ENCODE results near the gene CTCF.

The CTCF gene

GRCh38 chr16:67563708-67564468 is 1.6 kb downstream of the CTCF start:
- Histone ChIP-seq H3K36me3 (ENCODE audit: insufficient read depth, low read length) (no peaks in the 10 kb centered on the region), H3K27ac (ENCODE audit: low read depth, low read length) (peak overlapping the region; percentile 98), H3K27me3 (ENCODE audit: insufficient read depth, low read length) (no peaks in the 10 kb centered on the region), H2AFZ (ENCODE audit: low read length, unreplicated experiment) (peak overlapping the region; percentile 70), H3K4me1 (ENCODE audit: control insufficient read depth, insufficient read depth, low read length, unreplicated experiment) (peaks cover 13% of the 10 kb centered on the region), H3K79me2 (ENCODE audit: control insufficient read depth, insufficient read depth, low read length, unreplicated experiment) (peaks cover 58% of the 10 kb centered on the region), H3K4me3 (ENCODE audit: low read depth, low read length) (peak overlapping the region; percentile 89)

DNA sequence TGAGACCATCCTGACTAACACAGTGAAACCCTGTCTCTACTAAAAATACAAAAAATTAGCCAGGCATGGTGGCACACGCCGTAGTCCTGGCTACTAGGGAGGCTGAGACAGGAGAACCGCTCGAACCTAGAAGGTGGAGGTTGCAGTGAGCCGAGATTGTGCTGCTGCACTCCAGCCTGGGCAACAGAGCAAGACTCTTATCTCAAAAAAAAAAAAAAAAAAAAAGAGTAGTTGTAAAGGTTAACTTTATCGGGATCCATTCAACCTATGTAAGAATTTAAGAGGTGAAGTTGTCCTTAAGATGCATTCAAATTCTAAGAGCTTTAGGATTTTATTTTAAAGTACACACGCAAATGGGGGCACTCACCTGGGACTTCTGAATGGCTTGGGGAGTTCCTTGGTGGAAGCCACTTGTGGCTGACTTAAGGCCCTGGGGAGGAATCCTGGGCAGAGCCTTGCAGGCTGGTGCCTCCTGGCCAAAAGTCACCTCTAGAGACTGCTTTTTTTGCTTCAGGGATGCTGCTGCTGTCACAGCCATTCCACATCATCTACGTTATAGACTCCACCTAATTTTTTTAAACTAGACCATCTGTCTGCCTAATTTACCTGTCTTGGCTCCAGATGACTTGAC is 3.3 kb downstream of the CTCF start:
- H3K79me2 ChIP-seq (ENCODE audit: control insufficient read depth, insufficient read depth, low read length, unreplicated experiment) = peaks cover 70% of the 10 kb centered on the region
- H2AFZ ChIP-seq (ENCODE audit: low read length, unreplicated experiment) = no peak overlapping the region
- H3K27me3 ChIP-seq (ENCODE audit: insufficient read depth, low read length) = no peaks in the 10 kb centered on the region
- no peak overlapping the region for H3K27ac ChIP-seq (ENCODE audit: low read depth, low read length)
- no peaks in the 10 kb centered on the region for H3K36me3 ChIP-seq (ENCODE audit: insufficient read depth, low read length)
- H3K4me3 ChIP-seq (ENCODE audit: low read depth, low read length) = no peak overlapping the region
- H3K4me1 ChIP-seq (ENCODE audit: control insufficient read depth, insufficient read depth, low read length, unreplicated experiment) = peaks cover 13% of the 10 kb centered on the region

DNA sequence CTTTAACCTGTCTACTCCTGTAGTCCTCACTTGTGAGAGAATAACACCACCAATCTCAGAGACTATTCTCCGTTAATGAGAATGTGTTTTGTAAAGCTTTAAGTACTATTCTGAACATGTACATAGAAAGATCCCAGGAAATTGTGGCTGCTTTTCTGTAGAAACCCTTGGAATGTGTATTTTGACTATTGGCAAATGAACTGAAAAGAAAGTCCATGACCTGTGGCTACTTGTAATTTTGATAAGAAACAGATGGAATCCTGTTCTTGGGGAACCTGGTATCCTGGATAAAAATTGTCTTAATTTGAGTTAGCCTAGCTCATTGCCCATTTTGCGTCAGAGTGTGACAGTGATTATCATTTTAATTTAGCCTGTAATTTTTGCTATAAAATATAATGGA is 9.1 kb downstream of the CTCF start:
- peak overlapping the region; percentile 66 for H3K27ac ChIP-seq (ENCODE audit: low read depth, low read length)
- peaks cover 7% of the 10 kb centered on the region for H3K36me3 ChIP-seq (ENCODE audit: insufficient read depth, low read length)
- peak overlapping the region; percentile 3; the same call in 1 of the 2 replicates for H3K4me3 ChIP-seq (ENCODE audit: low read depth, low read length)
- peaks cover 58% of the 10 kb centered on the region for H3K79me2 ChIP-seq (ENCODE audit: control insufficient read depth, insufficient read depth, low read length, unreplicated experiment)
- peaks cover 16% of the 10 kb centered on the region for H3K4me1 ChIP-seq (ENCODE audit: control insufficient read depth, insufficient read depth, low read length, unreplicated experiment)
- no peaks in the 10 kb centered on the region for H3K27me3 ChIP-seq (ENCODE audit: insufficient read depth, low read length)
- no peak overlapping the region for H2AFZ ChIP-seq (ENCODE audit: low read length, unreplicated experiment)

DNA sequence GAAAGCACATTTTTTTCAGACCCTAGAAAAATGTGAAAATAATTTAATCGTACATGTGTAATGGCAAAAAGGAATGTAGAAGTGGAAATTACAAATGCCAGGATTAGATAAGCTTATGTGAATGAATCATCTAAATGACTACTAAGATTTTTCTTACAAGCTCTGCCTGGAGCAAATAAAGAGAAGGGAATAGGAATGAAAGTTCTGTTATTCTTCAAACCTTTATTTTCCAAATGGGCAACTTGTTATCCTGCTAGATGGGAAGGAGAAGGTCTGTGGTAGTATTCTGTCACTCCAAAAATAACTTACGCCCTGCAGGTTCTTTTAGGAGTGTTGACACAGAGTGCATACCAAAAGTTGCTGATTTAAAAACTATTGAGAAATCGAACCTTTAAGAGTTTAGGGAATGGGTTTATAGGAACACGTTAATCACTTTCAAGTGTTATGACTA is 9.7 kb downstream of the CTCF start:
- Histone ChIP-seq H2AFZ (ENCODE audit: low read length, unreplicated experiment) (no peak overlapping the region), H3K79me2 (ENCODE audit: control insufficient read depth, insufficient read depth, low read length, unreplicated experiment) (peaks cover 52% of the 10 kb centered on the region), H3K4me3 (ENCODE audit: low read depth, low read length) (peak overlapping the region; percentile 3; the same call in 1 of the 2 replicates), H3K27me3 (ENCODE audit: insufficient read depth, low read length) (no peaks in the 10 kb centered on the region), H3K36me3 (ENCODE audit: insufficient read depth, low read length) (peaks cover 7% of the 10 kb centered on the region), H3K27ac (ENCODE audit: low read depth, low read length) (peak overlapping the region; percentile 66), H3K4me1 (ENCODE audit: control insufficient read depth, insufficient read depth, low read length, unreplicated experiment) (peaks cover 16% of the 10 kb centered on the region)

GRCh38 chr16:67579686-67580085 is 17.4 kb downstream of the CTCF start:
- no peaks in the 10 kb centered on the region for H3K27me3 ChIP-seq (ENCODE audit: insufficient read depth, low read length)
- H3K36me3 ChIP-seq (ENCODE audit: insufficient read depth, low read length) = peaks cover 3% of the 10 kb centered on the region; the same call in 1 of the 2 replicates
- no peak overlapping the region for H2AFZ ChIP-seq (ENCODE audit: low read length, unreplicated experiment)
- peaks cover 9% of the 10 kb centered on the region for H3K79me2 ChIP-seq (ENCODE audit: control insufficient read depth, insufficient read depth, low read length, unreplicated experiment)
- no peak overlapping the region for H3K27ac ChIP-seq (ENCODE audit: low read depth, low read length)
- H3K4me3 ChIP-seq (ENCODE audit: low read depth, low read length) = no peak overlapping the region
- no peaks in the 10 kb centered on the region for H3K4me1 ChIP-seq (ENCODE audit: control insufficient read depth, insufficient read depth, low read length, unreplicated experiment)

GRCh38 chr16:67580202-67580601 is 17.9 kb downstream of the CTCF start:
- H3K4me1 ChIP-seq (ENCODE audit: control insufficient read depth, insufficient read depth, low read length, unreplicated experiment) = no peaks in the 10 kb centered on the region

DNA sequence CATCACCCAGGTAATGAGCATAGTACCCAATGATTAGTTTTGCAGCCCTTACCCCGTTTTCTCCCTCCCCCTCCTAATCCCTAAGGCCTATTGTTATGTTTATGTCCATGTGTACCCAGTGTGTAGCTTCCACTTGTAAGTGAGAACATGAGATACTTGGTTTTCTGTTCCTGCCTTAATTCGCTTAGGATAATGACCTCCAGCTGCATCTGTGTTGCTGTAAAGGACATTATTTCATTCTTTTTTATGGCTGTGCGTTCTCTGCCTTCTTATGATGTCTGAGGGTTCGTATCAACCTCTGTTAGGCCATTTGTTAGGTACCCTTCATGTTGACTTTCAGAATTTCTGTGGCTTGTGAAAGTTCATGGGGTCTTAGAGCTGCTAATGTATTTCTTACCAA is 31.0 kb downstream of the CTCF start:
- no peaks in the 10 kb centered on the region for H3K27me3 ChIP-seq (ENCODE audit: insufficient read depth, low read length)
- no peaks in the 10 kb centered on the region for H3K36me3 ChIP-seq (ENCODE audit: insufficient read depth, low read length)
- H3K4me3 ChIP-seq (ENCODE audit: low read depth, low read length) = no peak overlapping the region
- no peak overlapping the region for H3K27ac ChIP-seq (ENCODE audit: low read depth, low read length)
- peaks cover 26% of the 10 kb centered on the region for H3K79me2 ChIP-seq (ENCODE audit: control insufficient read depth, insufficient read depth, low read length, unreplicated experiment)
- H3K4me1 ChIP-seq (ENCODE audit: control insufficient read depth, insufficient read depth, low read length, unreplicated experiment) = peaks cover 15% of the 10 kb centered on the region
- no peak overlapping the region for H2AFZ ChIP-seq (ENCODE audit: low read length, unreplicated experiment)

More at GRCh38 chr16:67580202-67580601, 17.9 kb downstream of the CTCF start:
- H2AFZ ChIP-seq (ENCODE audit: low read length, unreplicated experiment) = no peak overlapping the region
- H3K27me3 ChIP-seq (ENCODE audit: insufficient read depth, low read length) = no peaks in the 10 kb centered on the region
- H3K27ac ChIP-seq (ENCODE audit: low read depth, low read length) = no peak overlapping the region
- peaks cover 6% of the 10 kb centered on the region for H3K79me2 ChIP-seq (ENCODE audit: control insufficient read depth, insufficient read depth, low read length, unreplicated experiment)
- H3K4me3 ChIP-seq (ENCODE audit: low read depth, low read length) = no peak overlapping the region
- no peaks in the 10 kb centered on the region for H3K36me3 ChIP-seq (ENCODE audit: insufficient read depth, low read length)

- Histone ChIP-seq H3K27me3 (ENCODE audit: insufficient read depth, low read length) (no peaks in the 10 kb centered on the region), H3K27ac (ENCODE audit: low read depth, low read length) (no peak overlapping the region), H3K36me3 (ENCODE audit: insufficient read depth, low read length) (no peaks in the 10 kb centered on the region), H2AFZ (ENCODE audit: low read length, unreplicated experiment) (no peak overlapping the region), H3K4me1 (ENCODE audit: control insufficient read depth, insufficient read depth, low read length, unreplicated experiment) (peaks cover 15% of the 10 kb centered on the region), H3K79me2 (ENCODE audit: control insufficient read depth, insufficient read depth, low read length, unreplicated experiment) (peaks cover 24% of the 10 kb centered on the region), H3K4me3 (ENCODE audit: low read depth, low read length) (no peak overlapping the region)
Measured at GRCh38 chr16:67593701-67594100, 31.4 kb downstream of the CTCF start.

DNA sequence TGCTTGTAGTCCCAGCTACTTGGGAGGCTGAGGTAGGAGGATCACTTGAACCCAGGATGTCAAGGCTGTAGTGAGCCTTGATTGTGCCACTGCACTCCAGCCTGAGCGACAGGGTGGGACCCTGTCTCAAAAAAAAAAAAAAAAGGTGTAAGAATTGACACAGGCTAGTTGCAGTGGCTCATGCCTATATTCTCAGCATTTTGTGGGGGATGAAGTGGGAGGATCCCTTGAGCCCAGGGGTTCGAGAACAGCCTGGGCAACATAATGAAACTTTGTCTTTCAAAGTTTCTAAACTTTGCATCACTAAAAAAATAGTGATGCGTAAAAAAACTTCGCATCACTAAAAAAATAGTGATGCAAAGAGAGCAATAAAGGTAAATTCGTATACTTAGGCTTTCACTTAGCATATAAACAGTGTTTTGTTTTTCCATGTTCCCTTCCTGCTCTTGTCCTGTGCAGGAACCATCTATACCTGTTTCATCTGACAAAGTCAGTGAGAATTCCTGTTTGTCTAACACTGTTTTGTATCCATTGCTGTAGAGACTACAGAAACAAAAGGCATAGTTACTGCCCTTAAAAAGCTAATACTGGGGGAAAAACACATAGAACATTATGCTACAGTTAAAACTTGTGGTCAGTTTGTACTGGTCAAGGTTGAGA is 32.1 kb downstream of the CTCF start:
- H3K4me3 ChIP-seq (ENCODE audit: low read depth, low read length) = no peak overlapping the region
- peak overlapping the region; percentile 47 for H3K27ac ChIP-seq (ENCODE audit: low read depth, low read length)
- no peaks in the 10 kb centered on the region for H3K27me3 ChIP-seq (ENCODE audit: insufficient read depth, low read length)
- H3K4me1 ChIP-seq (ENCODE audit: control insufficient read depth, insufficient read depth, low read length, unreplicated experiment) = peaks cover 15% of the 10 kb centered on the region
- peaks cover 24% of the 10 kb centered on the region for H3K79me2 ChIP-seq (ENCODE audit: control insufficient read depth, insufficient read depth, low read length, unreplicated experiment)
- no peaks in the 10 kb centered on the region for H3K36me3 ChIP-seq (ENCODE audit: insufficient read depth, low read length)
- H2AFZ ChIP-seq (ENCODE audit: low read length, unreplicated experiment) = no peak overlapping the region

DNA sequence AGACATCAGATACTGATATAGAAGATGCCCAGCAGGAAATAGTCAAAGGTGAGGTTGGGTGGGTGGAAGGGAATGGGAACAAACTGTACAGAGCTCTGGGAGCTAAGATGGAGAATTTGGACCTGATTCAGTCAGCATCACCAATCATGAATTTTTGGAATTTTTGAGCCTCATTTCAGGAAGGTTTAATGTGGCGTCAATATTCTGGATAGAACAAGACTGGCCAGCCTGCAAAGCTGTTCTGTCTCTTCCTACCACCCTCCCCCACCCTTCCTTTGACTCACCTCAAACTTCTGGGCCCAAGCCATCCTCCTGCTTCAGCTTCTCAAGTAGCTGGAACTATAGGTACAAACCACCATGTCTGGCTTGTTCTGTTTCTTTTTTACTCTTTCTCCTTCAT is 32.6 kb downstream of the CTCF start:
- Histone ChIP-seq H3K4me3 (ENCODE audit: low read depth, low read length) (no peak overlapping the region), H3K79me2 (ENCODE audit: control insufficient read depth, insufficient read depth, low read length, unreplicated experiment) (peaks cover 28% of the 10 kb centered on the region), H3K27ac (ENCODE audit: low read depth, low read length) (peak overlapping the region; percentile 47), H3K4me1 (ENCODE audit: control insufficient read depth, insufficient read depth, low read length, unreplicated experiment) (peaks cover 15% of the 10 kb centered on the region), H2AFZ (ENCODE audit: low read length, unreplicated experiment) (no peak overlapping the region), H3K36me3 (ENCODE audit: insufficient read depth, low read length) (no peaks in the 10 kb centered on the region), H3K27me3 (ENCODE audit: insufficient read depth, low read length) (no peaks in the 10 kb centered on the region)

Data from ACC112 (cell line).